ENCODE measurements around the gene RERE.

GRCh38 chr1:8519167-8519566 is 298.3 kb downstream of the RERE start:
- TF ChIP-seq CTCF (conservative IDR thresholded peaks at IDR 0.05; ENCODE audit: low read length): no peak
- no peak for TF ChIP-seq EZH2phosphoT487 (IDR thresholded peaks at IDR 0.05; ENCODE audit: borderline replicate concordance, low read depth, low read length)

Data from OCI-LY7 (cell line).